ENCODE results near the gene C6. TPM values are rescaled to one million over a fixed set of nuclear protein-coding genes. Genes with fewer than 3 reads are reported as not detected.

Gene C6
- total RNA-seq, 1 donor: not detected

- no peak overlapping the region for H3K4me3 ChIP-seq (ENCODE audit: low read depth, low read length)
- DNase-seq (ENCODE audit: low read depth): no peak
Measured at GRCh38 chr5:41094871-41095270, 118.5 kb downstream of the C6 start.

GRCh38 chr5:41093803-41094202 lies 119.5 kb downstream of the C6 start:
- DNase-seq (ENCODE audit: low read depth): no peak
- no peak for TF ChIP-seq CTCF (IDR thresholded peaks at IDR 0.05; ENCODE audit: insufficient read depth, low read depth, low read length)
- H3K4me3 ChIP-seq (ENCODE audit: low read depth, low read length): no peak overlapping the region

More at GRCh38 chr5:41094871-41095270, 118.5 kb downstream of the C6 start:
- no peak for TF ChIP-seq CTCF (IDR thresholded peaks at IDR 0.05; ENCODE audit: insufficient read depth, low read depth, low read length)

Other genes starting within 250 kb of the C6 start
- not detected in 2 replicates for gene MROH2B, start 142.2 kb downstream of the C6 start, total RNA-seq

Data from fibroblast of villous mesenchyme (primary cell).